Kidney epithelial cell (primary cell): ENCODE measurements around the gene EVX1. TPM values are rescaled to one million over a fixed set of nuclear protein-coding genes. Genes with fewer than 3 reads are reported as not detected.

Experiments
- DNase-seq: peaks from one replicate; pipeline ENCODE4 v3.0.0-alpha.2; 2010; ENCODE audit warnings: low read depth
- H3K27me3 ChIP-seq: 2 replicates; pipeline ENCODE4 v1.6.0; 2011; ENCODE audit warnings: low read length; ENCODE audit not compliant: control insufficient read depth, insufficient read depth
- H3K36me3 ChIP-seq: 2 replicates; pipeline ENCODE4 v1.5.1; 2011; ENCODE audit warnings: low read length; ENCODE audit not compliant: control insufficient read depth, insufficient read depth
- H3K4me3 ChIP-seq: 2 replicates; pipeline ENCODE4 v1.5.1; 2011; ENCODE audit warnings: low read depth, mild to moderate bottlenecking, control low read depth, low read length
- CTCF ChIP-seq: IDR thresholded peaks from 2 replicates; pipeline ENCODE4 v1.5.1; 2011; ENCODE audit warnings: mild to moderate bottlenecking, moderate library complexity, low read length, control low read depth, inconsistent platforms; ENCODE audit not compliant: insufficient read depth, poor library complexity, severe bottlenecking
- total RNA-seq: library from RNA; depleted of rRNA; stranded (reverse); fragments of >200 nt; gene quantifications from 2 replicates; pipeline ENCODE4 v1.2.3, GENCODE V29; 2015

Gene EVX1
- not detected in 2 replicates for total RNA-seq

- DNase-seq = no peak
- TF ChIP-seq CTCF = no peak
- Histone ChIP-seq H3K27me3 (peaks cover 98% of the 10 kb centered on the region), H3K4me3 (no peak within 1 kb of the TSS), H3K36me3 (no peaks in the 10 kb centered on the region)
These were observed at the start of gene EVX1 for GRCh38 chr7:27242555-27243339. EVX1 (plus strand) TSS chr7:27242802; CDS start chr7:27243031, 229 bp downstream.

- no peak for TF ChIP-seq CTCF
- Histone ChIP-seq H3K4me3 (no peak overlapping the region), H3K36me3 (no peaks in the 10 kb centered on the region), H3K27me3 (peaks cover 47% of the 10 kb centered on the region)
- no peak for DNase-seq
These were observed 49.1 kb upstream of the EVX1 start for GRCh38 chr7:27193335-27194001.

GRCh38 chr7:27194002-27194352 lies 48.6 kb upstream of the EVX1 start:
- Histone ChIP-seq H3K4me3 (no peak overlapping the region), H3K27me3 (peaks cover 53% of the 10 kb centered on the region), H3K36me3 (no peaks in the 10 kb centered on the region)
- DNase-seq = no peak
- TF ChIP-seq CTCF = no peak

- Histone ChIP-seq H3K27me3 (peaks cover 58% of the 10 kb centered on the region), H3K4me3 (no peak overlapping the region), H3K36me3 (no peaks in the 10 kb centered on the region)
- no peak for TF ChIP-seq CTCF
- no peak for DNase-seq
These were observed 47.8 kb upstream of the EVX1 start for GRCh38 chr7:27194686-27195379.

- peaks cover 71% of the 10 kb centered on the region for H3K27me3 ChIP-seq
- TF ChIP-seq CTCF = peak; percentile 69
- H3K36me3 ChIP-seq = no peaks in the 10 kb centered on the region
- DNase-seq = peak; percentile 45
- no peak overlapping the region for H3K4me3 ChIP-seq
These were observed 46.3 kb upstream of the EVX1 start for GRCh38 chr7:27196287-27196767.
